Osteocyte (in vitro differentiated cells): Measurements from ENCODE around the gene SPACA9. TPM values are rescaled to one million over a fixed set of nuclear protein-coding genes. Genes with fewer than 3 reads are reported as not detected.

Experiments
- DNase-seq: peaks from one replicate; pipeline ENCODE4 v3.0.0; 2021; ENCODE audit warnings: mixed read lengths; ENCODE audit not compliant: unreplicated experiment; ENCODE audit errors: extremely low spot score
- H3K27ac Mint-ChIP-seq: one replicate; pipeline ENCODE4 v1.8.0; 2021; ENCODE audit warnings: mild to moderate bottlenecking, mixed read lengths; ENCODE audit not compliant: unreplicated experiment
- H3K27me3 Mint-ChIP-seq: one replicate; pipeline ENCODE4 v1.8.0; 2021; ENCODE audit warnings: mixed read lengths; ENCODE audit not compliant: unreplicated experiment
- H3K36me3 Mint-ChIP-seq: one replicate; pipeline ENCODE4 v1.8.0; 2021; ENCODE audit warnings: mixed read lengths; ENCODE audit not compliant: unreplicated experiment
- H3K4me1 Mint-ChIP-seq: one replicate; pipeline ENCODE4 v1.8.0; 2021; ENCODE audit warnings: mixed read lengths; ENCODE audit not compliant: unreplicated experiment
- H3K4me3 Mint-ChIP-seq: one replicate; pipeline ENCODE4 v1.8.0; 2021; ENCODE audit warnings: mild to moderate bottlenecking, moderate library complexity, mixed read lengths; ENCODE audit not compliant: unreplicated experiment
- H3K9me3 Mint-ChIP-seq: one replicate; pipeline ENCODE4 v1.8.0; 2021; ENCODE audit warnings: mixed read lengths; ENCODE audit not compliant: unreplicated experiment
- CTCF ChIP-seq: fragments of 200-600 bp; sonication (generic); IDR thresholded peaks from 2 replicates; pipeline ENCODE4 v1.5.0; 2021; ENCODE audit warnings: antibody characterized with exemption, mild to moderate bottlenecking, moderate library complexity
- total RNA-seq: library from RNA; stranded (reverse); gene quantifications from 2 replicates; pipeline ENCODE4 v1.2.1, GENCODE V29; 2021

The SPACA9 gene
- total RNA-seq, 1 donor from 2014 or later = 6.7 TPM

GRCh38 chr9:132935026-132935425 is 56.3 kb downstream of the SPACA9 start:
- Mint-ChIP-seq H3K27me3 (no peaks in the 10 kb centered on the region), H3K4me1 (no peaks in the 10 kb centered on the region), H3K4me3 (no peak overlapping the region), H3K36me3 (peaks cover 23% of the 10 kb centered on the region), H3K9me3 (no peaks in the 10 kb centered on the region), H3K27ac (no peak overlapping the region)
- no peak for TF ChIP-seq CTCF
- DNase-seq = no peak

GRCh38 chr9:132937463-132937901 is 58.8 kb downstream of the SPACA9 start:
- TF ChIP-seq CTCF = no peak
- Mint-ChIP-seq H3K36me3 (peaks cover 11% of the 10 kb centered on the region), H3K27me3 (no peaks in the 10 kb centered on the region), H3K4me1 (peaks cover 6% of the 10 kb centered on the region), H3K27ac (no peak overlapping the region), H3K4me3 (no peak overlapping the region), H3K9me3 (no peaks in the 10 kb centered on the region)
- DNase-seq = no peak

- Mint-ChIP-seq H3K4me1 (peaks cover 20% of the 10 kb centered on the region), H3K27me3 (no peaks in the 10 kb centered on the region), H3K36me3 (no peaks in the 10 kb centered on the region), H3K4me3 (no peak overlapping the region), H3K9me3 (no peaks in the 10 kb centered on the region), H3K27ac (no peak overlapping the region)
- DNase-seq = no peak
- no peak for TF ChIP-seq CTCF
These were observed 60.5 kb downstream of the SPACA9 start for GRCh38 chr9:132939169-132939568.

Other genes starting within 250 kb of the SPACA9 start
- 14.6 and 14.7 TPM in 2 replicates for gene DDX31, start 208.9 kb upstream of the SPACA9 start, total RNA-seq
- 21.2 and 22.7 TPM in 2 replicates for gene GTF3C4, start 208.4 kb upstream of the SPACA9 start, total RNA-seq
- gene AK8, start 614 bp upstream of the SPACA9 start, total RNA-seq = 0.91 and 2.1 TPM in 2 replicates
- gene TSC1, start 65.7 kb downstream of the SPACA9 start, total RNA-seq = 50.8 and 59.1 TPM in 2 replicates
- gene GFI1B, start 99.8 kb downstream of the SPACA9 start, total RNA-seq = not detected in 2 replicates
- 60.7 and 65.1 TPM in 2 replicates for gene GTF3C5, start 152.1 kb downstream of the SPACA9 start, total RNA-seq
- gene CEL, start 183.1 kb downstream of the SPACA9 start, total RNA-seq = 1.3 and 1.9 TPM in 2 replicates
- 35.1 and 38.4 TPM in 2 replicates for gene RALGDS, start 242.3 kb downstream of the SPACA9 start, total RNA-seq